Stimulated activated CD8-positive, alpha-beta memory T cell treated with anti-CD3 and anti-CD28 coated beads, Interleukin-4, amount 100 ng/mL, for 4 hours (primary cell): Measurements from ENCODE around the gene TEX38.

Source experiments
- DNase-seq, 2 donors: peaks; one replicate each; pipeline ENCODE4 v3.0.0-alpha.2; 2020; ENCODE audit warnings: low read depth in 2 of 2, low spot score in 1 of 2

Gene TEX38

DNA sequence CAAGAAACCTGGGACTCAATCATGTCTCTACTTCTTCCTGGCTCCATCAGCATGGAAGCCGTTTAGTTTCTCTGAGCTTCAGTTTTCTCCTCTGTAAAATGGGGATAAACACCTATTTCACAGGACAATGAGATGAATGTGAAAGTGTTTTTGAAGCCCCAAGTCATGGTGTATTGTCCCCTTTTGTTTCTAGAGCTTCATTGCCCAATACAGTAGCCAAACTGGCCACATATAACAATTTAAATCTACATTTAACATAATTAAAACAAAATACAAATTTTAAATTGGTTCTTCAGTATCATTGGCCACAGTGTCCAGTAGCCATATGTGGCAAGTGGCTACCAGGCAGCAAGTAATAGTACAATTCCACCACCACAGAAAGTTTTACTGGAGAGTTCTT lies 49.5 kb downstream of the TEX38 start:
- DNase-seq = no peak

DNA sequence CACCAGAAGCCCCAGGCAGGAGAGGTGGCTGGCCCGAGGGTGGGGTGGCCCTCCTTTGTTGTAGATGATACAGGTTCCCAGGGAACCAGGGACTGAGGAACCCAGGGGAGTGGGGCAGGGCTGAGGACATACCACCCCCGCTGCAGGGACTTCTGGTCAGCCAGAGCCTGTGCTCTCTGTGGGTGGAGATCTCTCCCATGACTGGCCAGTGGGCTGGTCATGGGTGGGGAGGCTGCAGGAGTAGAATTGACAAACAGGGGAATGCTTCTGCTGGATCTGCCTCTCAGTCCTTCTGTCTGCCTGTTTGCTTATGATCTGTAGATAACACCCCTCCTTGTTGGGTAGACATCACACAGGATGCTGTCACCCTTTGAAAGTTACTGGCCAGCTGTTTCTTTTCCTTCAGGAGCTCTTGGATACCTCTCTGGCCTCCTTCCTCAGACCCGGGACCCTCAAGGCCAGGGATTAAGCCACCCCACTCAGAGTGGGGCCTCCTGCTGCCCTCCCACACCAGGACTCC lies 50.1 kb downstream of the TEX38 start:
- DNase-seq = no peak
